ENCODE results near the gene DGKB. TPM values are rescaled to one million over a fixed set of nuclear protein-coding genes. Genes with fewer than 3 reads are reported as not detected.

The DGKB gene
- total RNA-seq, 1 experiment from 2014 or later, result not detected

GRCh38 chr7:14690075-14690474, 212.5 kb downstream of the DGKB start:
- no peak overlapping the region for H3K4me3 ChIP-seq (ENCODE audit: low read depth, low read length, poor library complexity, severe bottlenecking)
- no peak for DNase-seq (ENCODE audit: low spot score)
- H3K4me1 ChIP-seq (ENCODE audit: insufficient read depth, low read length, poor library complexity, severe bottlenecking), result peaks cover 4% of the 10 kb centered on the region
- no peaks in the 10 kb centered on the region for H3K36me3 ChIP-seq (ENCODE audit: insufficient read depth, low read length, poor library complexity, severe bottlenecking)
- intact Hi-C loops (cut with micrococcal nuclease; ENCODE audit: unreplicated experiment), result loop anchor here (2.0 to 5.0 kb wide), 3 partner anchors 708 to 1407 kb away; no protein-coding TSS in a partner anchor
- TF ChIP-seq CTCF (conservative IDR thresholded peaks at IDR 0.05; ENCODE audit: low read depth, low read length) (no peak), EZH2 (IDR thresholded peaks at IDR 0.05; ENCODE audit: borderline replicate concordance, low read depth, low read length, poor library complexity, severe bottlenecking) (no peak)
- no peak overlapping the region for H3K27ac ChIP-seq (ENCODE audit: low read depth, low read length, poor library complexity, severe bottlenecking)
- POLR2A ChIA-PET (ENCODE audit: low non-redundant PET), result no interaction called here
- no peaks in the 10 kb centered on the region for H3K27me3 ChIP-seq (replicated peaks; ENCODE audit: insufficient read depth, low read depth, low read length, poor library complexity)
- no TSS peak for BruUV-seq (replicated peaks)
- CTCF ChIA-PET, result interaction anchor here (2.1 kb wide), 1 partner anchor 1408 kb away, joined by 18 read pairs; no protein-coding TSS in a partner anchor
- no peaks in the 10 kb centered on the region for H3K9me3 ChIP-seq (ENCODE audit: low read depth, low read length, poor library complexity, severe bottlenecking)

GRCh38 chr7:14688208-14688607, 214.3 kb downstream of the DGKB start:
- ChIA-PET CTCF (no interaction called here), POLR2A (ENCODE audit: low non-redundant PET) (no interaction called here)
- H3K27me3 ChIP-seq (replicated peaks; ENCODE audit: insufficient read depth, low read depth, low read length, poor library complexity), result no peaks in the 10 kb centered on the region
- no peak overlapping the region for H3K4me3 ChIP-seq (ENCODE audit: low read depth, low read length, poor library complexity, severe bottlenecking)
- H3K36me3 ChIP-seq (ENCODE audit: insufficient read depth, low read length, poor library complexity, severe bottlenecking), result no peaks in the 10 kb centered on the region
- H3K9me3 ChIP-seq (ENCODE audit: low read depth, low read length, poor library complexity, severe bottlenecking), result no peaks in the 10 kb centered on the region
- DNase-seq (ENCODE audit: low spot score), result no peak
- H3K27ac ChIP-seq (ENCODE audit: low read depth, low read length, poor library complexity, severe bottlenecking), result no peak overlapping the region
- TF ChIP-seq EZH2 (IDR thresholded peaks at IDR 0.05; ENCODE audit: borderline replicate concordance, low read depth, low read length, poor library complexity, severe bottlenecking) (no peak), CTCF (conservative IDR thresholded peaks at IDR 0.05; ENCODE audit: low read depth, low read length) (no peak)
- peaks cover 4% of the 10 kb centered on the region for H3K4me1 ChIP-seq (ENCODE audit: insufficient read depth, low read length, poor library complexity, severe bottlenecking)
- intact Hi-C loops (cut with micrococcal nuclease; ENCODE audit: unreplicated experiment), result loop anchor here (5.0 kb wide), 1 partner anchor 836 kb away; no protein-coding TSS in a partner anchor
- no TSS peak for BruUV-seq (replicated peaks)

GRCh38 chr7:14687777-14688176, 214.8 kb downstream of the DGKB start:
- ChIA-PET POLR2A (ENCODE audit: low non-redundant PET) (no interaction called here), CTCF (no interaction called here)
- no peaks in the 10 kb centered on the region for H3K36me3 ChIP-seq (ENCODE audit: insufficient read depth, low read length, poor library complexity, severe bottlenecking)
- no peak overlapping the region for H3K27ac ChIP-seq (ENCODE audit: low read depth, low read length, poor library complexity, severe bottlenecking)
- H3K27me3 ChIP-seq (replicated peaks; ENCODE audit: insufficient read depth, low read depth, low read length, poor library complexity), result no peaks in the 10 kb centered on the region
- BruUV-seq (replicated peaks), result no TSS peak
- no peak overlapping the region for H3K4me3 ChIP-seq (ENCODE audit: low read depth, low read length, poor library complexity, severe bottlenecking)
- peaks cover 4% of the 10 kb centered on the region for H3K4me1 ChIP-seq (ENCODE audit: insufficient read depth, low read length, poor library complexity, severe bottlenecking)
- DNase-seq (ENCODE audit: low spot score), result peak; percentile 24
- no peaks in the 10 kb centered on the region for H3K9me3 ChIP-seq (ENCODE audit: low read depth, low read length, poor library complexity, severe bottlenecking)
- intact Hi-C loops (cut with micrococcal nuclease; ENCODE audit: unreplicated experiment), result loop anchor here (5.0 kb wide), 1 partner anchor 835 kb away; no protein-coding TSS in a partner anchor
- TF ChIP-seq EZH2 (IDR thresholded peaks at IDR 0.05; ENCODE audit: borderline replicate concordance, low read depth, low read length, poor library complexity, severe bottlenecking) (no peak), CTCF (conservative IDR thresholded peaks at IDR 0.05; ENCODE audit: low read depth, low read length) (no peak)
